Thoracic aorta (tissue), 2 donors: ENCODE measurements around the gene TET2. TPM values are rescaled to one million over a fixed set of nuclear protein-coding genes. Genes with fewer than 3 reads are reported as not detected.
A peak's percentile ranks its signal among the peaks of the same experiment; 100 is the strongest.

Experiments used
- ATAC-seq: fragments of 150-250 bp; one replicate; pipeline ENCODE4 v1.8.0; 2017; ENCODE audit warnings: low read depth; ENCODE audit not compliant: insufficient number of reproducible peaks, low FRiP score
- DNase-seq: peaks from one replicate; pipeline ENCODE4 v3.0.0-alpha.2; 2020; ENCODE audit warnings: low spot score
- H3K27ac ChIP-seq, 2 donors: fragments of 200-600 bp; sonication (generic); 1 replicate in 1 of 2; 2 replicates in 1 of 2; pipeline ENCODE4 v1.5.1; 2016; ENCODE audit warnings: mild to moderate bottlenecking in 2 of 2, moderate library complexity in 2 of 2
- H3K27me3 ChIP-seq: fragments of 200-600 bp; sonication (generic); replicated peaks from 2 replicates; pipeline ENCODE4 v1.6.0; 2016; ENCODE audit warnings: mild to moderate bottlenecking; ENCODE audit not compliant: insufficient read depth
- H3K36me3 ChIP-seq: fragments of 200-600 bp; sonication (generic); one replicate; pipeline ENCODE4 v1.5.1; 2016
- H3K4me1 ChIP-seq, 2 donors: fragments of 200-600 bp; sonication (generic); 1 replicate in 1 of 2; 2 replicates in 1 of 2; pipeline versions ENCODE4 v1.5.1 to v1.6.0; 2016; ENCODE audit warnings: low read depth in 2 of 2, mild to moderate bottlenecking in 1 of 2; ENCODE audit not compliant: control insufficient read depth in 1 of 2
- H3K4me3 ChIP-seq: fragments of 200-600 bp; sonication (generic); 2 replicates; pipeline ENCODE4 v1.5.1; 2016; ENCODE audit warnings: mild to moderate bottlenecking
- H3K9me3 ChIP-seq: fragments of 200-600 bp; sonication (generic); 2 replicates; pipeline ENCODE4 v1.5.1; 2016
- CTCF ChIP-seq: fragments of 200-600 bp; sonication (generic); IDR thresholded peaks from one replicate; pipeline ENCODE4 v1.5.1; 2019; ENCODE audit warnings: antibody characterized with exemption
- total RNA-seq, 2 donors: library from RNA; depleted of rRNA; stranded (reverse); fragments of >200 nt; gene quantifications; one replicate each; pipeline versions ENCODE4 v1.1.0 to v1.2.3, GENCODE V29; 2016

Gene TET2
- total RNA-seq, 2 donors from 2014 or later: 23.6 to 31.7 TPM

GRCh38 chr4:105140684-105141490 is 5.8 kb upstream of the TET2 start:
- H3K36me3 ChIP-seq: no peaks in the 10 kb centered on the region
- TF ChIP-seq CTCF: peak; percentile 52
- H3K27ac ChIP-seq: no peak overlapping the region
- DNase-seq (no peak), ATAC-seq (no peak)
- H3K4me3 ChIP-seq: no peak overlapping the region
- no peaks in the 10 kb centered on the region for H3K27me3 ChIP-seq
- no peaks in the 10 kb centered on the region for H3K9me3 ChIP-seq
- no peaks in the 10 kb centered on the region for H3K4me1 ChIP-seq

GRCh38 chr4:105145156-105145902 is 1.3 kb upstream of the TET2 start:
- H3K27ac ChIP-seq: peak overlapping the region; percentile 68 to 79
- no peak for TF ChIP-seq CTCF
- no peaks in the 10 kb centered on the region for H3K9me3 ChIP-seq
- no peaks in the 10 kb centered on the region for H3K36me3 ChIP-seq
- peaks cover 15 to 17% of the 10 kb centered on the region in 2 donors for H3K4me1 ChIP-seq
- DNase-seq (no peak), ATAC-seq (no peak)
- H3K4me3 ChIP-seq: peak overlapping the region; percentile 94
- no peaks in the 10 kb centered on the region for H3K27me3 ChIP-seq

- DNase-seq (no peak), ATAC-seq (no peak)
- Histone ChIP-seq H3K27me3 (no peaks in the 10 kb centered on the region), H3K4me3 (peak overlapping the region; percentile 94), H3K36me3 (no peaks in the 10 kb centered on the region), H3K9me3 (no peaks in the 10 kb centered on the region), H3K4me1 (peaks cover 21 to 22% of the 10 kb centered on the region in 2 donors), H3K27ac (peak overlapping the region; percentile 68 to 79)
- TF ChIP-seq CTCF: no peak
These were observed 787 bp upstream of the TET2 start for GRCh38 chr4:105145903-105146275.

- Histone ChIP-seq H3K36me3 (no peaks in the 10 kb centered on the region), H3K27ac (peak overlapping the region; percentile 68 to 79), H3K9me3 (no peaks in the 10 kb centered on the region), H3K4me1 (peaks cover 23 to 24% of the 10 kb centered on the region in 2 donors), H3K4me3 (peak overlapping the region; percentile 94), H3K27me3 (no peaks in the 10 kb centered on the region)
- ATAC-seq (peak; percentile 6), DNase-seq (no peak)
- no peak for TF ChIP-seq CTCF
These were observed 408 bp downstream of the TET2 start for GRCh38 chr4:105147016-105147552.

- no peaks in the 10 kb centered on the region for H3K9me3 ChIP-seq
- no peak for DNase-seq
- no peaks in the 10 kb centered on the region for H3K36me3 ChIP-seq
- ATAC-seq: peak; percentile 9
- no peak for TF ChIP-seq CTCF
- no peaks in the 10 kb centered on the region for H3K27me3 ChIP-seq
- H3K4me3 ChIP-seq: peak overlapping the region; percentile 94
- H3K27ac ChIP-seq: peak overlapping the region; percentile 68 to 79
- peaks cover 23 to 24% of the 10 kb centered on the region in 2 donors for H3K4me1 ChIP-seq
These were observed 981 bp downstream of the TET2 start for GRCh38 chr4:105147553-105148161.
